HL-60 (cell line): ENCODE data around the gene MADCAM1.

Source experiments
- CTCF ChIP-seq: IDR thresholded peaks from one replicate; pipeline ENCODE4 v1.5.1; 2011; ENCODE audit warnings: low read length, control low read depth, inconsistent platforms; ENCODE audit not compliant: insufficient read depth
- POLR2AphosphoS5 ChIP-seq: IDR thresholded peaks from 2 replicates; pipeline ENCODE4 v1.6.1; 2012; ENCODE audit warnings: low read depth
- TF ChIP-seq, protein P1 (sequence below): IDR thresholded peaks from 2 replicates; pipeline ENCODE4 v1.6.1; 2012; ENCODE audit warnings: low read depth; ENCODE audit not compliant: insufficient replicate concordance

- no peak for TF ChIP-seq CTCF
- no peak for TF ChIP-seq POLR2AphosphoS5
- TF ChIP-seq, protein P1, sequence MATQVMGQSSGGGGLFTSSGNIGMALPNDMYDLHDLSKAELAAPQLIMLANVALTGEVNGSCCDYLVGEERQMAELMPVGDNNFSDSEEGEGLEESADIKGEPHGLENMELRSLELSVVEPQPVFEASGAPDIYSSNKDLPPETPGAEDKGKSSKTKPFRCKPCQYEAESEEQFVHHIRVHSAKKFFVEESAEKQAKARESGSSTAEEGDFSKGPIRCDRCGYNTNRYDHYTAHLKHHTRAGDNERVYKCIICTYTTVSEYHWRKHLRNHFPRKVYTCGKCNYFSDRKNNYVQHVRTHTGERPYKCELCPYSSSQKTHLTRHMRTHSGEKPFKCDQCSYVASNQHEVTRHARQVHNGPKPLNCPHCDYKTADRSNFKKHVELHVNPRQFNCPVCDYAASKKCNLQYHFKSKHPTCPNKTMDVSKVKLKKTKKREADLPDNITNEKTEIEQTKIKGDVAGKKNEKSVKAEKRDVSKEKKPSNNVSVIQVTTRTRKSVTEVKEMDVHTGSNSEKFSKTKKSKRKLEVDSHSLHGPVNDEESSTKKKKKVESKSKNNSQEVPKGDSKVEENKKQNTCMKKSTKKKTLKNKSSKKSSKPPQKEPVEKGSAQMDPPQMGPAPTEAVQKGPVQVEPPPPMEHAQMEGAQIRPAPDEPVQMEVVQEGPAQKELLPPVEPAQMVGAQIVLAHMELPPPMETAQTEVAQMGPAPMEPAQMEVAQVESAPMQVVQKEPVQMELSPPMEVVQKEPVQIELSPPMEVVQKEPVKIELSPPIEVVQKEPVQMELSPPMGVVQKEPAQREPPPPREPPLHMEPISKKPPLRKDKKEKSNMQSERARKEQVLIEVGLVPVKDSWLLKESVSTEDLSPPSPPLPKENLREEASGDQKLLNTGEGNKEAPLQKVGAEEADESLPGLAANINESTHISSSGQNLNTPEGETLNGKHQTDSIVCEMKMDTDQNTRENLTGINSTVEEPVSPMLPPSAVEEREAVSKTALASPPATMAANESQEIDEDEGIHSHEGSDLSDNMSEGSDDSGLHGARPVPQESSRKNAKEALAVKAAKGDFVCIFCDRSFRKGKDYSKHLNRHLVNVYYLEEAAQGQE = no peak
Observed at GRCh38 chr19:504616-505015, 8.3 kb downstream of the MADCAM1 start.
